IMR-90 (cell line): Measurements from ENCODE around the gene NAB2. TPM values are rescaled to one million over a fixed set of nuclear protein-coding genes. Genes with fewer than 3 reads are reported as not detected.

ENCODE experiments used
- ATAC-seq: fragments of 200-7000 bp; cut with Tn5 transposase; 2 replicates; pipeline ENCODE4 v1.9.1; 2020; ENCODE audit warnings: low read depth, mild to moderate bottlenecking, moderate library complexity
- BruUV-seq: library from RNA; stranded (reverse); fragments of 400-500 nt; replicated peaks from 2 replicates; lab custom pipeline; 2021; lab: Mats Ljungman, UMichigan
- CTCF ChIA-PET: fragments of 300-600 bp; formaldehyde crosslinking; extraction: SDS; loops from one replicate; lab custom pipeline; 2021; ENCODE audit warnings: antibody characterized with exemption; lab: Yijun Ruan, JAX
- POLR2A ChIA-PET: fragments of 300-600 bp; sonication (Branson Sonifier 250); formaldehyde crosslinking; loops from one replicate; lab custom pipeline; 2022; ENCODE audit warnings: antibody characterized with exemption; ENCODE audit not compliant: unreplicated experiment; lab: Charles Lee
- DNase-seq: peaks from one replicate; pipeline ENCODE4 v3.0.0; 2013
- H2AFZ ChIP-seq: replicated peaks from 2 replicates; pipeline ENCODE3; 2013; ENCODE audit warnings: low read length, mild to moderate bottlenecking; ENCODE audit not compliant: poor library complexity
- H2AK5ac ChIP-seq: 2 replicates; pipeline ENCODE4 v1.6.1; 2013; ENCODE audit warnings: low read depth, low read length, inconsistent platforms
- H2AK9ac ChIP-seq: replicated peaks from 2 replicates; pipeline ENCODE3; 2013; ENCODE audit warnings: mild to moderate bottlenecking, low read depth, low read length, moderate library complexity; ENCODE audit not compliant: poor library complexity
- H2BK120ac ChIP-seq: 2 replicates; pipeline ENCODE4 v1.6.1; 2013; ENCODE audit warnings: low read depth, low read length, inconsistent platforms
- H2BK15ac ChIP-seq: 3 replicates; pipeline ENCODE4 v1.6.1; 2013; ENCODE audit warnings: low read depth, low read length, inconsistent platforms
- H2BK20ac ChIP-seq: 2 replicates; pipeline ENCODE4 v1.6.1; 2013; ENCODE audit warnings: low read depth, mild to moderate bottlenecking, inconsistent platforms, low read length, moderate library complexity
- H2BK5ac ChIP-seq: 2 replicates; pipeline ENCODE4 v1.6.1; 2013; ENCODE audit warnings: mild to moderate bottlenecking, low read depth, low read length, inconsistent platforms; ENCODE audit not compliant: poor library complexity, severe bottlenecking
- H3K14ac ChIP-seq: replicated peaks from 2 replicates; pipeline ENCODE4 v1.6.1; 2013; ENCODE audit warnings: low read depth, low read length, inconsistent platforms
- H3K18ac ChIP-seq: 2 replicates; pipeline ENCODE4 v1.6.1; 2013; ENCODE audit warnings: low read depth, low read length, control low read depth
- H3K23ac ChIP-seq: 2 replicates; pipeline ENCODE4 v1.6.1; 2013; ENCODE audit warnings: low read depth, low read length, inconsistent platforms
- H3K27ac ChIP-seq: 2 replicates; pipeline ENCODE4 v1.5.1; 2013; ENCODE audit warnings: mild to moderate bottlenecking, control low read depth, low read length; ENCODE audit not compliant: insufficient read depth
- H3K27me3 ChIP-seq: 2 replicates; pipeline ENCODE4 v1.6.1; 2013; ENCODE audit warnings: low read length; ENCODE audit not compliant: control insufficient read depth, insufficient read depth
- H3K36me3 ChIP-seq: 2 replicates; pipeline ENCODE4 v1.6.1; 2013; ENCODE audit warnings: low read length, mixed read lengths; ENCODE audit not compliant: control insufficient read depth, insufficient read depth
- H3K4ac ChIP-seq: 2 replicates; pipeline ENCODE4 v1.6.1; 2013; ENCODE audit warnings: low read depth, low read length, inconsistent platforms
- H3K4me1 ChIP-seq: 2 replicates; pipeline ENCODE4 v1.6.1; 2013; ENCODE audit warnings: low read length, mixed read lengths; ENCODE audit not compliant: control insufficient read depth, insufficient read depth
- H3K4me2 ChIP-seq: 2 replicates; pipeline ENCODE4 v1.6.1; 2013; ENCODE audit warnings: low read depth, mild to moderate bottlenecking, control low read depth, low read length, moderate library complexity
- H3K4me3 ChIP-seq: 2 replicates; pipeline ENCODE4 v1.5.1; 2013; ENCODE audit warnings: low read depth, mild to moderate bottlenecking, control low read depth, low read length, moderate library complexity; ENCODE audit not compliant: insufficient read depth
- H3K56ac ChIP-seq: 2 replicates; pipeline ENCODE4 v1.6.1; 2013; ENCODE audit warnings: low read length, inconsistent platforms; ENCODE audit not compliant: insufficient read depth; ENCODE audit errors: extremely low read depth
- H3K79me1 ChIP-seq, 2 experiments: 2 replicates each; pipeline ENCODE4 v1.6.1; 2013; ENCODE audit warnings: low read length in 2 of 2, inconsistent platforms in 1 of 2, low read depth in 1 of 2
- H3K9ac ChIP-seq: 2 replicates; pipeline ENCODE4 v1.6.1; 2013; ENCODE audit warnings: low read depth, low read length, control low read depth
- H3K9me1 ChIP-seq: 2 replicates; pipeline ENCODE4 v1.6.1; 2013; ENCODE audit warnings: low read length, inconsistent platforms; ENCODE audit not compliant: insufficient read depth
- H3K9me3 ChIP-seq: 2 replicates; pipeline ENCODE4 v1.6.1; 2013; ENCODE audit warnings: low read length; ENCODE audit not compliant: control insufficient read depth, insufficient read depth
- H4K20me1 ChIP-seq: 2 replicates; pipeline ENCODE4 v1.6.1; 2013; ENCODE audit warnings: low read length, inconsistent platforms; ENCODE audit not compliant: insufficient read depth
- H4K5ac ChIP-seq: 2 replicates; pipeline ENCODE4 v1.6.1; 2013; ENCODE audit warnings: mild to moderate bottlenecking, low read depth, low read length, control low read depth
- H4K8ac ChIP-seq, 2 experiments: 2 replicates each; pipeline ENCODE4 v1.6.1; 2013; ENCODE audit warnings: low read depth in 2 of 2, low read length in 2 of 2, control low read depth in 1 of 2, inconsistent platforms in 1 of 2
- H4K91ac ChIP-seq: 2 replicates; pipeline ENCODE4 v1.6.1; 2013; ENCODE audit warnings: low read depth, low read length, inconsistent platforms; ENCODE audit not compliant: insufficient read depth
- CEBPB ChIP-seq: IDR thresholded peaks from 2 replicates; pipeline ENCODE4 v1.6.1; 2012; ENCODE audit warnings: low read depth, low read length, improper control_type of control experiment
- MAZ ChIP-seq: IDR thresholded peaks from 2 replicates; pipeline ENCODE4 v1.6.1; 2012; ENCODE audit warnings: low read depth, mild to moderate bottlenecking, low read length, improper control_type of control experiment, moderate library complexity, borderline replicate concordance
- MXI1 ChIP-seq: IDR thresholded peaks from 2 replicates; pipeline ENCODE4 v1.6.1; 2012; ENCODE audit warnings: low read depth, mild to moderate bottlenecking, low read length, moderate library complexity, borderline replicate concordance
- WGBS, 2 experiments: methylation state at CpG; one replicate each; pipeline versions ENCODE4 v1.1.5 to v1.1.7; 2013; ENCODE audit warnings: missing lambda C conversion rate in 2 of 2; ENCODE audit not compliant: insufficient read length in 1 of 2; ENCODE audit errors: extremely low coverage in 2 of 2; 5-methylcytosine and 5-hydroxymethylcytosine counted together
- dilution Hi-C: fragments of 300-500 bp; cut with HindIII; formaldehyde crosslinking; loops from one replicate; pipeline ENCODE4 v1.14.3; 2018; ENCODE audit warnings: low sequenced_read_pairs; ENCODE audit not compliant: unreplicated experiment
- in situ Hi-C: fragments of 300-500 bp; cut with MboI; formaldehyde crosslinking; loops from 3 replicates; pipeline ENCODE4 v1.14.3; 2019; ENCODE audit warnings: low sequenced_read_pairs, inconsistent platforms, mixed read lengths
- intact Hi-C: fragments of 100-400 bp; cut with micrococcal nuclease; formaldehyde crosslinking; loops from 2 replicates; pipeline ENCODE4 v1.10.0; 2022
- polyA plus RNA-seq, 3 experiments: library from polyadenylated mRNA; depleted of rRNA; stranded (reverse); fragments of >200 nt; gene quantifications; 2 replicates each; pipeline ENCODE4 v1.2.3, GENCODE V29; 2012; ENCODE audit warnings: low replicate concordance in 1 of 3
- total RNA-seq: library from RNA; depleted of rRNA; stranded (reverse); fragments of >200 nt; gene quantifications from 2 replicates; pipeline ENCODE4 v1.2.3, GENCODE V29; 2012

Gene NAB2
- total and polyA plus RNA-seq, 2 of the 4 experiments (the other 2 are of a cell fraction) = 65.1 to 68.8 TPM

GRCh38 chr12:57128519-57129247, 39.8 kb downstream of the NAB2 start:
- WGBS, 2 experiments = no CpG with 5 or more reads among the region's 35 CpGs
- intact Hi-C loops = loop anchor here (2.0 kb wide), 1 partner anchor 20 kb away; no protein-coding TSS in a partner anchor
- Histone ChIP-seq H3K9me3 (no peaks in the 10 kb centered on the region; the same call in 1 of the 2 replicates), H3K36me3 (peaks cover 15% of the 10 kb centered on the region; the same call in 1 of the 2 replicates), H2BK15ac (peak overlapping the region; percentile 18; the same call in 1 of the 3 replicates), H3K4me1 (peaks cover 23% of the 10 kb centered on the region), H3K4me2 (peak overlapping the region; percentile 47), H3K9ac (peak overlapping the region; percentile 99), H3K27ac (peak overlapping the region; percentile 100), H2AFZ (peak overlapping the region; percentile 80), H4K91ac (peak overlapping the region; percentile 88), H3K9me1 (peaks cover 14% of the 10 kb centered on the region), H3K23ac (peak overlapping the region; percentile 98), H3K14ac (peak overlapping the region; percentile 98), H3K56ac (peak overlapping the region; percentile 85), H2BK5ac (peak overlapping the region; percentile 97), H3K79me1 (peaks cover 15 to 43% of the 10 kb centered on the region in 2 experiments; a peak in 3 of 4 replicates), H2BK20ac (0 out of 2 replicates have a peak overlapping the region, but pooled peaks have one; percentile 10), H2BK120ac (peak overlapping the region; percentile 63; the same call in 1 of the 2 replicates), H2AK5ac (peak overlapping the region; percentile 98), H4K8ac (peak overlapping the region; percentile 90 to 92; a peak in 3 of 4 replicates), H3K4me3 (peak overlapping the region; percentile 90), H3K18ac (peak overlapping the region; percentile 93), H2AK9ac (peak overlapping the region; percentile 98), H4K20me1 (peaks cover 42% of the 10 kb centered on the region), H3K4ac (peak overlapping the region; percentile 97), H3K27me3 (no peaks in the 10 kb centered on the region), H4K5ac (peak overlapping the region; percentile 68)
- ChIA-PET CTCF (interaction anchor here (1.2 to 1.7 kb wide), 3 partner anchors 16 to 46 kb away, joined by 3 to 7 read pairs (median 4); no protein-coding TSS in a partner anchor), POLR2A (interaction anchor here (0.5 to 2.1 kb wide), 4 partner anchors 17 to 56 kb away, joined by 3 to 12 read pairs (median 4); partner anchors contain the start of gene STAT6)
- dilution Hi-C loops = no loop called here
- BruUV-seq = no TSS peak
- DNase-seq (no peak), ATAC-seq (0 out of 2 replicates have a peak, but pooled peaks have one; percentile 0)
- in situ Hi-C loops = no loop called here
- TF ChIP-seq MXI1 = 0 out of 2 replicates have a peak, but pooled peaks have one; percentile 7
- no peak for TF ChIP-seq CEBPB
- 0 out of 2 replicates have a peak, but pooled peaks have one; percentile 6 for TF ChIP-seq MAZ
